ENCODE results near the gene TUBGCP6. TPM values are rescaled to one million over a fixed set of nuclear protein-coding genes. Genes with fewer than 3 reads are reported as not detected.

The TUBGCP6 gene
- polyA plus RNA-seq, 1 donor from 2014 or later = 74.5 TPM

DNA sequence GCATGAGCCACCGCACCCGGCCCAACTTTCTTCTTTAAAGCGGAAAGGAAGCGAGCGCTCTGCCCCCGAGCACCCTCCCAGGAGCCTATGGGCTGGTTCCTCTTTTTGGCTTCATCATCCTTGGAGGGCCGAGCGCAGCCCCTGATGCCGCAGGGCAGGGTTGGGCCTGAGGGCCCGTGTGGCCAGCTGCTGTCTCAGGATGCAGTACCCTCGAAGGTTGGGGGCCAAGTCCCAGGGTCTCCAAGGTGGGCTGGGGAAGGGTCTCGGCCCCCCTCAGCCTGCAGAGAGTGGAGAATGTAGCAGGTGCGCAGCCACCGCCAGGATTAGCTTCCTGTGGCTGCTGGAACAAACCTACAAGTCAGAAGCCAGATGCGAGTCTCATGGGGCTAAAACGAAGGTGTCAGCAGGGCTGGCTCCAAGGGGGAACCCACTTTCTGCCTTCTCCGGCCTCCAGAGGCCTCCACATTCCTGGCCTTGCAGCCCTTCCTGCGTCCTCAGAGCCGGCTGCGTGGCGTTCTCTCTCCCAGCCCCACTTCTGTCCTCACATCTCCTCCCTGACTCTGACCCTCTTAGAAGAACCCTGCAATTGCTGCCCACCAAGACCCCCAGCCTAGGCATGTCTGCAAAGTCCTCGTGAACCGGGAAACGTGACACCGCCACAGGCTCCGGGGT is 71.4 kb downstream of the TUBGCP6 start:
- Histone ChIP-seq H3K9me2 (ENCODE audit: insufficient read depth, low read length) (no peaks in the 10 kb centered on the region), H2AFZ (ENCODE audit: low read depth, low read length) (no peak overlapping the region), H3K4me2 (ENCODE audit: low read length) (no peak overlapping the region), H3K9me3 (ENCODE audit: low read length) (no peaks in the 10 kb centered on the region), H3K27me3 (ENCODE audit: insufficient read depth, low read depth, low read length) (peaks cover 7% of the 10 kb centered on the region), H3K4me3 (ENCODE audit: low read length) (no peak overlapping the region), H3K36me3 (ENCODE audit: insufficient read depth, low read length) (no peaks in the 10 kb centered on the region), H4K20me1 (ENCODE audit: insufficient read depth) (no peaks in the 10 kb centered on the region), H3F3A (ENCODE audit: insufficient read depth, low read length, poor library complexity, severe bottlenecking) (no peaks in the 10 kb centered on the region), H3K9ac (ENCODE audit: low read length) (no peak overlapping the region), H3K79me2 (replicated peaks; ENCODE audit: insufficient read depth, low read length) (no peaks in the 10 kb centered on the region), H3K27ac (ENCODE audit: low read length) (no peak overlapping the region)
- no peak for TF ChIP-seq SMC3 (conservative IDR thresholded peaks at IDR 0.05; ENCODE audit: poor library complexity)
- no peak for TF ChIP-seq POLR2AphosphoS5 (IDR thresholded peaks at IDR 0.05)
- TF ChIP-seq EZH2 (IDR thresholded peaks at IDR 0.05; ENCODE audit: borderline replicate concordance, insufficient read depth, low read length, poor library complexity, severe bottlenecking) = no peak
- TF ChIP-seq, protein P1, sequence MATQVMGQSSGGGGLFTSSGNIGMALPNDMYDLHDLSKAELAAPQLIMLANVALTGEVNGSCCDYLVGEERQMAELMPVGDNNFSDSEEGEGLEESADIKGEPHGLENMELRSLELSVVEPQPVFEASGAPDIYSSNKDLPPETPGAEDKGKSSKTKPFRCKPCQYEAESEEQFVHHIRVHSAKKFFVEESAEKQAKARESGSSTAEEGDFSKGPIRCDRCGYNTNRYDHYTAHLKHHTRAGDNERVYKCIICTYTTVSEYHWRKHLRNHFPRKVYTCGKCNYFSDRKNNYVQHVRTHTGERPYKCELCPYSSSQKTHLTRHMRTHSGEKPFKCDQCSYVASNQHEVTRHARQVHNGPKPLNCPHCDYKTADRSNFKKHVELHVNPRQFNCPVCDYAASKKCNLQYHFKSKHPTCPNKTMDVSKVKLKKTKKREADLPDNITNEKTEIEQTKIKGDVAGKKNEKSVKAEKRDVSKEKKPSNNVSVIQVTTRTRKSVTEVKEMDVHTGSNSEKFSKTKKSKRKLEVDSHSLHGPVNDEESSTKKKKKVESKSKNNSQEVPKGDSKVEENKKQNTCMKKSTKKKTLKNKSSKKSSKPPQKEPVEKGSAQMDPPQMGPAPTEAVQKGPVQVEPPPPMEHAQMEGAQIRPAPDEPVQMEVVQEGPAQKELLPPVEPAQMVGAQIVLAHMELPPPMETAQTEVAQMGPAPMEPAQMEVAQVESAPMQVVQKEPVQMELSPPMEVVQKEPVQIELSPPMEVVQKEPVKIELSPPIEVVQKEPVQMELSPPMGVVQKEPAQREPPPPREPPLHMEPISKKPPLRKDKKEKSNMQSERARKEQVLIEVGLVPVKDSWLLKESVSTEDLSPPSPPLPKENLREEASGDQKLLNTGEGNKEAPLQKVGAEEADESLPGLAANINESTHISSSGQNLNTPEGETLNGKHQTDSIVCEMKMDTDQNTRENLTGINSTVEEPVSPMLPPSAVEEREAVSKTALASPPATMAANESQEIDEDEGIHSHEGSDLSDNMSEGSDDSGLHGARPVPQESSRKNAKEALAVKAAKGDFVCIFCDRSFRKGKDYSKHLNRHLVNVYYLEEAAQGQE (IDR thresholded peaks at IDR 0.05; ENCODE audit: borderline replicate concordance) = no peak
- TF ChIP-seq MXI1 (conservative IDR thresholded peaks at IDR 0.05; ENCODE audit: poor library complexity, severe bottlenecking) = no peak
- TF ChIP-seq RAD21 (conservative IDR thresholded peaks at IDR 0.05) = no peak
- TF ChIP-seq, protein P2, sequence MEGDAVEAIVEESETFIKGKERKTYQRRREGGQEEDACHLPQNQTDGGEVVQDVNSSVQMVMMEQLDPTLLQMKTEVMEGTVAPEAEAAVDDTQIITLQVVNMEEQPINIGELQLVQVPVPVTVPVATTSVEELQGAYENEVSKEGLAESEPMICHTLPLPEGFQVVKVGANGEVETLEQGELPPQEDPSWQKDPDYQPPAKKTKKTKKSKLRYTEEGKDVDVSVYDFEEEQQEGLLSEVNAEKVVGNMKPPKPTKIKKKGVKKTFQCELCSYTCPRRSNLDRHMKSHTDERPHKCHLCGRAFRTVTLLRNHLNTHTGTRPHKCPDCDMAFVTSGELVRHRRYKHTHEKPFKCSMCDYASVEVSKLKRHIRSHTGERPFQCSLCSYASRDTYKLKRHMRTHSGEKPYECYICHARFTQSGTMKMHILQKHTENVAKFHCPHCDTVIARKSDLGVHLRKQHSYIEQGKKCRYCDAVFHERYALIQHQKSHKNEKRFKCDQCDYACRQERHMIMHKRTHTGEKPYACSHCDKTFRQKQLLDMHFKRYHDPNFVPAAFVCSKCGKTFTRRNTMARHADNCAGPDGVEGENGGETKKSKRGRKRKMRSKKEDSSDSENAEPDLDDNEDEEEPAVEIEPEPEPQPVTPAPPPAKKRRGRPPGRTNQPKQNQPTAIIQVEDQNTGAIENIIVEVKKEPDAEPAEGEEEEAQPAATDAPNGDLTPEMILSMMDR (IDR thresholded peaks at IDR 0.05; ENCODE audit: poor library complexity, severe bottlenecking) = no peak
- no peak for TF ChIP-seq TAF1 (IDR thresholded peaks at IDR 0.05; ENCODE audit: low read depth)
- TF ChIP-seq EP300 (conservative IDR thresholded peaks at IDR 0.05; ENCODE audit: poor library complexity, severe bottlenecking) = no peak

DNA sequence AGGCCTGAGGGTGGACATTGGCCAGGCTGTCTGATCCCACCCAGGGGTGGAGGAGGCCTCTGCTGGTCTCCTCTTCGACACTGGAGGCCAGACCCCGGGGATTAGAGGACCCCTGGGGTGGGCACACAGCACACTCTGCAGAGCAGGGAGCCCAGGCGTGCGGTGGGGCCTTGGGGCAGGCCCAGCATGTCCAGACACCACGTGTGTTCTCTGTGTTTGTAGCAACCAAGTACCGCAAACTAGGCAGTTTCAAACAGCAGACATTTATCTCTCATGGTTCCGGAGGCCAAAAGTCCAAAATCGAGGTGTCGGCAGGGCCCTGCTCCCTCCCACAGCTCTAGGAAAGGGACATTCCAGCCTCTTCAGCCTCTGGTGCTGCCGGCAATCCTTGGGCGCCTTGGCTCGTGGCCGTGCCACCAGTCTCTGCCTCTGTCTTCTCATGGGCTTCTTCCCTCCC is 72.8 kb downstream of the TUBGCP6 start:
- no peaks in the 10 kb centered on the region for H3K9me3 ChIP-seq (ENCODE audit: low read length)
- H3K79me2 ChIP-seq (replicated peaks; ENCODE audit: insufficient read depth, low read length) = no peaks in the 10 kb centered on the region
- H3K27me3 ChIP-seq (ENCODE audit: insufficient read depth, low read depth, low read length) = peaks cover 10% of the 10 kb centered on the region
- no peak overlapping the region for H3K4me2 ChIP-seq (ENCODE audit: low read length)
- H3K36me3 ChIP-seq (ENCODE audit: insufficient read depth, low read length) = no peaks in the 10 kb centered on the region
- no peak overlapping the region for H3K9ac ChIP-seq (ENCODE audit: low read length)
- H4K20me1 ChIP-seq (ENCODE audit: insufficient read depth) = no peaks in the 10 kb centered on the region
- no peaks in the 10 kb centered on the region for H3F3A ChIP-seq (ENCODE audit: insufficient read depth, low read length, poor library complexity, severe bottlenecking)
- TF ChIP-seq EZH2 (IDR thresholded peaks at IDR 0.05; ENCODE audit: borderline replicate concordance, insufficient read depth, low read length, poor library complexity, severe bottlenecking) (no peak), POLR2AphosphoS5 (IDR thresholded peaks at IDR 0.05) (no peak), TAF1 (IDR thresholded peaks at IDR 0.05; ENCODE audit: low read depth) (no peak), EP300 (conservative IDR thresholded peaks at IDR 0.05; ENCODE audit: poor library complexity, severe bottlenecking) (no peak), SMC3 (conservative IDR thresholded peaks at IDR 0.05; ENCODE audit: poor library complexity) (no peak), RAD21 (conservative IDR thresholded peaks at IDR 0.05) (no peak)
- TF ChIP-seq, protein P2 (IDR thresholded peaks at IDR 0.05; ENCODE audit: poor library complexity, severe bottlenecking) = no peak
- TF ChIP-seq, protein P1 (IDR thresholded peaks at IDR 0.05; ENCODE audit: borderline replicate concordance) = no peak
- H2AFZ ChIP-seq (ENCODE audit: low read depth, low read length) = no peak overlapping the region
- peak overlapping the region; percentile 68 for H3K4me3 ChIP-seq (ENCODE audit: low read length)
- H3K9me2 ChIP-seq (ENCODE audit: insufficient read depth, low read length) = no peaks in the 10 kb centered on the region
- H3K27ac ChIP-seq (ENCODE audit: low read length) = no peak overlapping the region

Measured in neural cell (in vitro differentiated cells).